Measurements from ENCODE around the gene ARF1.

The ARF1 gene

GRCh38 chr1:228063251-228064191 lies 19.0 kb upstream of the ARF1 start:
- Histone ChIP-seq H3K79me2 (ENCODE audit: control insufficient read depth, insufficient read depth, low read length, unreplicated experiment) (no peaks in the 10 kb centered on the region), H3K27ac (ENCODE audit: low read depth, low read length) (no peak overlapping the region), H3K36me3 (ENCODE audit: insufficient read depth, low read length) (no peaks in the 10 kb centered on the region), H2AFZ (ENCODE audit: low read length, unreplicated experiment) (no peak overlapping the region), H3K4me3 (ENCODE audit: low read depth, low read length) (no peak overlapping the region), H3K27me3 (ENCODE audit: insufficient read depth, low read length) (peaks cover 54% of the 10 kb centered on the region), H3K4me1 (ENCODE audit: control insufficient read depth, insufficient read depth, low read length, unreplicated experiment) (peaks cover 8% of the 10 kb centered on the region)

- Histone ChIP-seq H3K79me2 (ENCODE audit: control insufficient read depth, insufficient read depth, low read length, unreplicated experiment) (no peaks in the 10 kb centered on the region), H3K4me1 (ENCODE audit: control insufficient read depth, insufficient read depth, low read length, unreplicated experiment) (peaks cover 8% of the 10 kb centered on the region), H3K27ac (ENCODE audit: low read depth, low read length) (no peak overlapping the region), H3K27me3 (ENCODE audit: insufficient read depth, low read length) (peaks cover 53% of the 10 kb centered on the region), H2AFZ (ENCODE audit: low read length, unreplicated experiment) (no peak overlapping the region), H3K4me3 (ENCODE audit: low read depth, low read length) (no peak overlapping the region), H3K36me3 (ENCODE audit: insufficient read depth, low read length) (no peaks in the 10 kb centered on the region)
Observed at GRCh38 chr1:228064296-228064695, 18.2 kb upstream of the ARF1 start.

DNA sequence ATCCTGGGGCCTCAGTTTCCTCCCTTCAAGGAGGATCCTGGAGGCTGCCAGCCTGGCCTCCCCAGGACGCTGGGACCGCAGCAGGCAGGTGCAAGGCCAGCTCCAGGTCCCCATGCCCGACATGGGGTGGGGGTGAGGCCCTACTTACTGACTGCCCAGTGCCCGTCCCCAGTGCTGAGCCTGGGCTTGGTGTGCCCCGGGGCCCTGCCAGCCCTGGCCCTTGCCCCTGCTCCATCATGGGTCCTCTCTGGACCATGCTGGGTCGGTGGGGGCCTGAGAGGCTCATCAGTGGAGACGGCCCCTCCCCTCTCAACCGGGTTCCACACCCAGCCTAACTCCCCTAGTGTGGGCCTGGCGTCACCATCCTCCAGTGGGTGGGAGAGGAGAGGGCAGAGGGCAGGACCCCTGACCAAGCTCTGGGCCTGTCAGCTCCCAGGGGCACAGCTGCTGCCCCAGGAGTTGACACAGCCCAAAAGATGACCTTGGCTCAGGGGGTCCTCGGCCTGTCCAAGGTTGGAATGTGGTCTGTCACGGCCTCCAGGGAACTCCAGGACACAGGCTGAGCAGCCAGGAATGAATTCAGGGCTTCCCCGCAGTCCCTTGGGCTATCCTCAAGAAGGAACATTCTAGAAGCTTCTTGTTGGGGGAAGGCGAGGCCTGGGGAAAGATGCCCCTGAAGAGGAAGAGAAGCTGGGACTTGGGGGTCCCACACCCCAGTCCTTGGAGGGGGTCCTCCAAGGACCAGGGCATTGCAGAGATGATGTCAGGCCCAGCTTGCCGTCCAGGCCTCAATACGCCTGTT lies 17.6 kb upstream of the ARF1 start:
- H3K36me3 ChIP-seq (ENCODE audit: insufficient read depth, low read length): no peaks in the 10 kb centered on the region
- no peak overlapping the region for H2AFZ ChIP-seq (ENCODE audit: low read length, unreplicated experiment)
- H3K27ac ChIP-seq (ENCODE audit: low read depth, low read length): no peak overlapping the region
- H3K4me1 ChIP-seq (ENCODE audit: control insufficient read depth, insufficient read depth, low read length, unreplicated experiment): peaks cover 8% of the 10 kb centered on the region
- H3K4me3 ChIP-seq (ENCODE audit: low read depth, low read length): no peak overlapping the region
- H3K27me3 ChIP-seq (ENCODE audit: insufficient read depth, low read length): peaks cover 51% of the 10 kb centered on the region
- H3K79me2 ChIP-seq (ENCODE audit: control insufficient read depth, insufficient read depth, low read length, unreplicated experiment): no peaks in the 10 kb centered on the region

DNA sequence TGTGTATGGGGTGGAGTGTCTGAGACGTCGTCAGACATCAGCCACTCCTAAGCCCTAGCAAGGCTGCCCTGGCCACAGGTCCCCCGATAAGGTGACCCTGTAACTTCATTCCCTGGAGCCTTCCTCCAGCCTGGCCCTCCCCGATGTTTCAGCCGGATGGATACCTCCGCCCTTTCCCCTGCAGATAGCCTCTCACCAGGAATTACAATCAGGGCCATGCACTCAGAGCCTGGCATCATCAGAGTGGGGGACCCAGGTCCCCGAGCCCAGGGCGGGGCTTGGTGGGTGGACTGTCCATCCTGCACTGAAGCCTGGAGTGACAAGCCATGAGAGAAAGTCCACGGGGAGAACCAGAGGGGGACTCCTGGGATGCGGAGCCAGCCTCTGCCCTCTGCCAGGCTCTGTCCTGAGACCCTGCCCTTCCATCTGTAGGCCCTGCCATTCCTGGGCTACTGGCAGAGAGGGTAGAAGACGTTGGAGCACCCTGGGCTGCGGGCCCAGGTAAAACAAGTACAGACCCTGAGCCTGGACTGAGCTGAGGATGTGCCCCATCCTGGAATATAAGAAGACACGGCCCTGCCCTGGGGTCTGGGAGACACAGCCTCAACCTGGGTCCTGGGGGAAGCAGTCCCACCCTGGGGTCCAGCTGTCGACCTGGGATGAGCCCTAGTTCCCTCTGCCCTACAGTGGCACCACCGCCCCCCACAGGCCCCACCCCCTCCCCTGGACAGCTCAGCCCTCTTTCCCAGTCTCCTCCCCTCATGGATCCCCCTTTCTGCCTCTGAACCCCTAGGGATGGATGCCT lies 16.8 kb upstream of the ARF1 start:
- peaks cover under 1% of the 10 kb centered on the region for H3K4me1 ChIP-seq (ENCODE audit: control insufficient read depth, insufficient read depth, low read length, unreplicated experiment)
- H3K27ac ChIP-seq (ENCODE audit: low read depth, low read length): no peak overlapping the region
- no peaks in the 10 kb centered on the region for H3K36me3 ChIP-seq (ENCODE audit: insufficient read depth, low read length)
- H3K27me3 ChIP-seq (ENCODE audit: insufficient read depth, low read length): peaks cover 46% of the 10 kb centered on the region
- H3K4me3 ChIP-seq (ENCODE audit: low read depth, low read length): no peak overlapping the region
- no peaks in the 10 kb centered on the region for H3K79me2 ChIP-seq (ENCODE audit: control insufficient read depth, insufficient read depth, low read length, unreplicated experiment)
- no peak overlapping the region for H2AFZ ChIP-seq (ENCODE audit: low read length, unreplicated experiment)

GRCh38 chr1:228066416-228066815 lies 16.1 kb upstream of the ARF1 start:
- no peak overlapping the region for H3K4me3 ChIP-seq (ENCODE audit: low read depth, low read length)
- H2AFZ ChIP-seq (ENCODE audit: low read length, unreplicated experiment): no peak overlapping the region
- H3K27me3 ChIP-seq (ENCODE audit: insufficient read depth, low read length): peaks cover 44% of the 10 kb centered on the region

DNA sequence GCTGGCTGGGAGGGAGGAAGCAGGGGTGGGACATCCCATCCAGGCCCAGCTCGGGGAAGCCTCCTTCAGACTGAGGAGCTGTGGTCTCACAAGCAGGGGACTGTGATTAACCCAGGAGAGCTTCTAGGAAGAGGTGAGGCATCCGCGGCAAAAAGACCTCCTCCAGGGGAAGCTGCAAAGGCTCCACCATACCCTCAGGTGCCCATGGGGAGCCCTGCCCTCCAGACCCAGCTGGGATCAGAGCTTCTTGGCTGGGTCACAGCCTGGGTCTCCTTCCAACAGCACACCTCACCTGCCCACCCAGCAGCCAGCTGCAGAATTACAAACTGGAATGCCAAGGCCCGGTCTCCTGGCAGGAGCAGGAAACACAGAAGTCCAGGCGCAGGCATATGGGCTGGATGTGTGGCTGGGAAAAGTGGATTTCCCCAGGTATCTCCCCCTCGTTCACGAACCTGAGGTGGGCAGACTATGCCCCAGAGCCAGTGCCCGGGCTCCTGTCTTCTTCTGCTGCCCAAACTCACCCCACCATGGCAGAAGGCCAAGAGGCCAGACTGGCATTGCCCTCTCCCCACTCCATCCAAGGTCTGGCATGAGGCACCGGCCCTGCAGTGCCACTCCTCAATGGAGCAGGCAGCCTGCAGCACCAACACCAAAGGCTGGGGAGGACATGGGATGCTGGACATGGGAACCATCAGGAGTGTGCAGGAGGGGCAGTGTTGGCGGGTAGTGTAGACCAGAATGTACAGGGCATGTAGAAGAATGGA lies 15.4 kb upstream of the ARF1 start:
- Histone ChIP-seq H3K27me3 (ENCODE audit: insufficient read depth, low read length) (peaks cover 44% of the 10 kb centered on the region), H2AFZ (ENCODE audit: low read length, unreplicated experiment) (no peak overlapping the region), H3K27ac (ENCODE audit: low read depth, low read length) (no peak overlapping the region), H3K79me2 (ENCODE audit: control insufficient read depth, insufficient read depth, low read length, unreplicated experiment) (no peaks in the 10 kb centered on the region), H3K36me3 (ENCODE audit: insufficient read depth, low read length) (no peaks in the 10 kb centered on the region), H3K4me1 (ENCODE audit: control insufficient read depth, insufficient read depth, low read length, unreplicated experiment) (no peaks in the 10 kb centered on the region), H3K4me3 (ENCODE audit: low read depth, low read length) (no peak overlapping the region)

More at GRCh38 chr1:228066416-228066815, 16.1 kb upstream of the ARF1 start:
- Histone ChIP-seq H3K4me1 (ENCODE audit: control insufficient read depth, insufficient read depth, low read length, unreplicated experiment) (no peaks in the 10 kb centered on the region), H3K27ac (ENCODE audit: low read depth, low read length) (no peak overlapping the region), H3K79me2 (ENCODE audit: control insufficient read depth, insufficient read depth, low read length, unreplicated experiment) (no peaks in the 10 kb centered on the region), H3K36me3 (ENCODE audit: insufficient read depth, low read length) (no peaks in the 10 kb centered on the region)

DNA sequence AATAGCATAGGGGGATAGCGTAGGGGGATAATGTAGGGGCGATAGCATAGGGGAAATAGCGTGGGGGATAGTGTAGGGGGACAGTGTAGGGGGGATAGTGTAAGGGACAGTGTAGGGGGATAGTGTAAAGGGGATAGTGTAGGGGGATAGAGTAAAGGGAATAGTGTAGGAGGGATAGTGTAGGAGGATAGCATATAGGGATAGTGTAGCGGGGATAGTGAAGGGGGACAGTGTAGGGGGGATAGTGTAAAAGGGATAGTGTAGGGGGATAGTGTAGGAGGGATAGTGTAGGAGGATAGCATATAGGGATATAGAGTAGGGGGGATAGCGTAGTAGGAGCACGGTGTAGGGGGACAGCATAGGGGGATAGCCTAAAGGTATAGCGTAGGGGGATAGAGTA lies 14.1 kb upstream of the ARF1 start:
- H3K27ac ChIP-seq (ENCODE audit: low read depth, low read length): no peak overlapping the region
- H2AFZ ChIP-seq (ENCODE audit: low read length, unreplicated experiment): no peak overlapping the region
- peaks cover 44% of the 10 kb centered on the region for H3K27me3 ChIP-seq (ENCODE audit: insufficient read depth, low read length)
- H3K79me2 ChIP-seq (ENCODE audit: control insufficient read depth, insufficient read depth, low read length, unreplicated experiment): no peaks in the 10 kb centered on the region
- no peak overlapping the region for H3K4me3 ChIP-seq (ENCODE audit: low read depth, low read length)
- no peaks in the 10 kb centered on the region for H3K4me1 ChIP-seq (ENCODE audit: control insufficient read depth, insufficient read depth, low read length, unreplicated experiment)
- no peaks in the 10 kb centered on the region for H3K36me3 ChIP-seq (ENCODE audit: insufficient read depth, low read length)

GRCh38 chr1:228070173-228070572 lies 12.3 kb upstream of the ARF1 start:
- H3K36me3 ChIP-seq (ENCODE audit: insufficient read depth, low read length): no peaks in the 10 kb centered on the region
- no peaks in the 10 kb centered on the region for H3K4me1 ChIP-seq (ENCODE audit: control insufficient read depth, insufficient read depth, low read length, unreplicated experiment)
- no peak overlapping the region for H2AFZ ChIP-seq (ENCODE audit: low read length, unreplicated experiment)
- no peaks in the 10 kb centered on the region for H3K79me2 ChIP-seq (ENCODE audit: control insufficient read depth, insufficient read depth, low read length, unreplicated experiment)
- no peak overlapping the region for H3K4me3 ChIP-seq (ENCODE audit: low read depth, low read length)
- H3K27ac ChIP-seq (ENCODE audit: low read depth, low read length): no peak overlapping the region
- H3K27me3 ChIP-seq (ENCODE audit: insufficient read depth, low read length): peaks cover 44% of the 10 kb centered on the region

DNA sequence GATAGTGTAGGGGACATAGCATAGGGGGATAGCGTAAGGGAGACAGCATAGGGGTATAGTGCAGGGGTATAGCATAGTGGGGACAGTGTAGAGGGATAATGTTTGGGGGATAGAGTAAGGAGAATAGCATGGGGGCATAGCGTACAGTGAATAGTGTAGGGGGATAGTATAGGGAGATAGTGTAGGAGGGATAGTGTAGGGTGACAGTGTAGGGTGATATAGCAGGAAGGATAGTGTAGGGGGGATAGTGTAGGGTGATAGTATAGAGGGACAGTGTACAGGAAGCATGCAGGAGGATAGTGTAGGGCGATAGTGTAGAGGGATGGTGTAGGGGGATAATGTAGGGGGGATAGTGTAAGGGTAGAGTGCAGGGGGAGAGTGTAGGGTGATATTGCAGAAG lies 11.7 kb upstream of the ARF1 start:
- Histone ChIP-seq H3K27me3 (ENCODE audit: insufficient read depth, low read length) (peaks cover 39% of the 10 kb centered on the region), H3K4me1 (ENCODE audit: control insufficient read depth, insufficient read depth, low read length, unreplicated experiment) (no peaks in the 10 kb centered on the region), H2AFZ (ENCODE audit: low read length, unreplicated experiment) (no peak overlapping the region), H3K27ac (ENCODE audit: low read depth, low read length) (no peak overlapping the region), H3K36me3 (ENCODE audit: insufficient read depth, low read length) (no peaks in the 10 kb centered on the region), H3K79me2 (ENCODE audit: control insufficient read depth, insufficient read depth, low read length, unreplicated experiment) (no peaks in the 10 kb centered on the region), H3K4me3 (ENCODE audit: low read depth, low read length) (no peak overlapping the region)
